IMR-90 (cell line): ENCODE results near the gene ZMYND10. TPM values are rescaled to one million over a fixed set of nuclear protein-coding genes. Genes with fewer than 3 reads are reported as not detected.
A peak's percentile ranks its signal among the peaks of the same experiment; 100 is the strongest.

Experiments
- ATAC-seq: fragments of 200-7000 bp; cut with Tn5 transposase; 2 replicates; pipeline ENCODE4 v1.9.1; 2020; ENCODE audit warnings: low read depth, mild to moderate bottlenecking, moderate library complexity
- BruUV-seq: library from RNA; stranded (reverse); fragments of 400-500 nt; replicated peaks from 2 replicates; lab custom pipeline; 2021; lab: Mats Ljungman, UMichigan
- CTCF ChIA-PET: fragments of 300-600 bp; formaldehyde crosslinking; extraction: SDS; loops from one replicate; lab custom pipeline; 2021; ENCODE audit warnings: antibody characterized with exemption; lab: Yijun Ruan, JAX
- POLR2A ChIA-PET: fragments of 300-600 bp; sonication (Branson Sonifier 250); formaldehyde crosslinking; loops from one replicate; lab custom pipeline; 2022; ENCODE audit warnings: antibody characterized with exemption; ENCODE audit not compliant: unreplicated experiment; lab: Charles Lee
- DNase-seq: peaks from one replicate; pipeline ENCODE4 v3.0.0; 2013
- H2AFZ ChIP-seq: replicated peaks from 2 replicates; pipeline ENCODE3; 2013; ENCODE audit warnings: low read length, mild to moderate bottlenecking; ENCODE audit not compliant: poor library complexity
- H2AK5ac ChIP-seq: 2 replicates; pipeline ENCODE4 v1.6.1; 2013; ENCODE audit warnings: low read depth, low read length, inconsistent platforms
- H2AK9ac ChIP-seq: replicated peaks from 2 replicates; pipeline ENCODE3; 2013; ENCODE audit warnings: mild to moderate bottlenecking, low read depth, low read length, moderate library complexity; ENCODE audit not compliant: poor library complexity
- H2BK120ac ChIP-seq: 2 replicates; pipeline ENCODE4 v1.6.1; 2013; ENCODE audit warnings: low read depth, low read length, inconsistent platforms
- H2BK15ac ChIP-seq: 3 replicates; pipeline ENCODE4 v1.6.1; 2013; ENCODE audit warnings: low read depth, low read length, inconsistent platforms
- H2BK20ac ChIP-seq: 2 replicates; pipeline ENCODE4 v1.6.1; 2013; ENCODE audit warnings: low read depth, mild to moderate bottlenecking, inconsistent platforms, low read length, moderate library complexity
- H2BK5ac ChIP-seq: 2 replicates; pipeline ENCODE4 v1.6.1; 2013; ENCODE audit warnings: mild to moderate bottlenecking, low read depth, low read length, inconsistent platforms; ENCODE audit not compliant: poor library complexity, severe bottlenecking
- H3K14ac ChIP-seq: replicated peaks from 2 replicates; pipeline ENCODE4 v1.6.1; 2013; ENCODE audit warnings: low read depth, low read length, inconsistent platforms
- H3K18ac ChIP-seq: 2 replicates; pipeline ENCODE4 v1.6.1; 2013; ENCODE audit warnings: low read depth, low read length, control low read depth
- H3K23ac ChIP-seq: 2 replicates; pipeline ENCODE4 v1.6.1; 2013; ENCODE audit warnings: low read depth, low read length, inconsistent platforms
- H3K27ac ChIP-seq: 2 replicates; pipeline ENCODE4 v1.5.1; 2013; ENCODE audit warnings: mild to moderate bottlenecking, control low read depth, low read length; ENCODE audit not compliant: insufficient read depth
- H3K27me3 ChIP-seq: 2 replicates; pipeline ENCODE4 v1.6.1; 2013; ENCODE audit warnings: low read length; ENCODE audit not compliant: control insufficient read depth, insufficient read depth
- H3K36me3 ChIP-seq: 2 replicates; pipeline ENCODE4 v1.6.1; 2013; ENCODE audit warnings: low read length, mixed read lengths; ENCODE audit not compliant: control insufficient read depth, insufficient read depth
- H3K4ac ChIP-seq: 2 replicates; pipeline ENCODE4 v1.6.1; 2013; ENCODE audit warnings: low read depth, low read length, inconsistent platforms
- H3K4me1 ChIP-seq: 2 replicates; pipeline ENCODE4 v1.6.1; 2013; ENCODE audit warnings: low read length, mixed read lengths; ENCODE audit not compliant: control insufficient read depth, insufficient read depth
- H3K4me2 ChIP-seq: 2 replicates; pipeline ENCODE4 v1.6.1; 2013; ENCODE audit warnings: low read depth, mild to moderate bottlenecking, control low read depth, low read length, moderate library complexity
- H3K4me3 ChIP-seq: 2 replicates; pipeline ENCODE4 v1.5.1; 2013; ENCODE audit warnings: low read depth, mild to moderate bottlenecking, control low read depth, low read length, moderate library complexity; ENCODE audit not compliant: insufficient read depth
- H3K56ac ChIP-seq: 2 replicates; pipeline ENCODE4 v1.6.1; 2013; ENCODE audit warnings: low read length, inconsistent platforms; ENCODE audit not compliant: insufficient read depth; ENCODE audit errors: extremely low read depth
- H3K79me1 ChIP-seq, 2 experiments: 2 replicates each; pipeline ENCODE4 v1.6.1; 2013; ENCODE audit warnings: low read length in 2 of 2, inconsistent platforms in 1 of 2, low read depth in 1 of 2
- H3K9ac ChIP-seq: 2 replicates; pipeline ENCODE4 v1.6.1; 2013; ENCODE audit warnings: low read depth, low read length, control low read depth
- H3K9me1 ChIP-seq: 2 replicates; pipeline ENCODE4 v1.6.1; 2013; ENCODE audit warnings: low read length, inconsistent platforms; ENCODE audit not compliant: insufficient read depth
- H3K9me3 ChIP-seq: 2 replicates; pipeline ENCODE4 v1.6.1; 2013; ENCODE audit warnings: low read length; ENCODE audit not compliant: control insufficient read depth, insufficient read depth
- H4K20me1 ChIP-seq: 2 replicates; pipeline ENCODE4 v1.6.1; 2013; ENCODE audit warnings: low read length, inconsistent platforms; ENCODE audit not compliant: insufficient read depth
- H4K5ac ChIP-seq: 2 replicates; pipeline ENCODE4 v1.6.1; 2013; ENCODE audit warnings: mild to moderate bottlenecking, low read depth, low read length, control low read depth
- H4K8ac ChIP-seq, 2 experiments: 2 replicates each; pipeline ENCODE4 v1.6.1; 2013; ENCODE audit warnings: low read depth in 2 of 2, low read length in 2 of 2, control low read depth in 1 of 2, inconsistent platforms in 1 of 2
- H4K91ac ChIP-seq: 2 replicates; pipeline ENCODE4 v1.6.1; 2013; ENCODE audit warnings: low read depth, low read length, inconsistent platforms; ENCODE audit not compliant: insufficient read depth
- BHLHE40 ChIP-seq: fragments of 150-350 bp; IDR thresholded peaks from 2 replicates; pipeline ENCODE4 v1.6.1; 2016; ENCODE audit warnings: mild to moderate bottlenecking, low read depth, low read length
- CEBPB ChIP-seq: IDR thresholded peaks from 2 replicates; pipeline ENCODE4 v1.6.1; 2012; ENCODE audit warnings: low read depth, low read length, improper control_type of control experiment
- CHD1 ChIP-seq: IDR thresholded peaks from 2 replicates; pipeline ENCODE4 v1.6.1; 2012; ENCODE audit warnings: low read depth, low read length, improper control_type of control experiment
- CTCF ChIP-seq: conservative IDR thresholded peaks from 2 replicates; pipeline ENCODE4 v1.5.1; 2012; ENCODE audit warnings: mild to moderate bottlenecking, low read depth, low read length, improper control_type of control experiment
- ELK1 ChIP-seq: fragments of 150-350 bp; IDR thresholded peaks from 2 replicates; pipeline ENCODE4 v1.6.1; 2016; ENCODE audit warnings: low read depth, mild to moderate bottlenecking, low read length, moderate library complexity, borderline replicate concordance
- FOS ChIP-seq: fragments of 150-350 bp; IDR thresholded peaks from 2 replicates; pipeline ENCODE4 v1.6.1; 2016; ENCODE audit warnings: low read depth, low read length
- MAFK ChIP-seq: IDR thresholded peaks from 2 replicates; pipeline ENCODE4 v1.6.1; 2012; ENCODE audit warnings: low read depth, low read length, improper control_type of control experiment
- MAZ ChIP-seq: IDR thresholded peaks from 2 replicates; pipeline ENCODE4 v1.6.1; 2012; ENCODE audit warnings: low read depth, mild to moderate bottlenecking, low read length, improper control_type of control experiment, moderate library complexity, borderline replicate concordance
- MXI1 ChIP-seq: IDR thresholded peaks from 2 replicates; pipeline ENCODE4 v1.6.1; 2012; ENCODE audit warnings: low read depth, mild to moderate bottlenecking, low read length, moderate library complexity, borderline replicate concordance
- NFE2L2 ChIP-seq: fragments of 150-350 bp; IDR thresholded peaks from 2 replicates; pipeline ENCODE4 v1.6.1; 2016; ENCODE audit warnings: low read depth, mild to moderate bottlenecking, low read length
- POLR2A ChIP-seq: IDR thresholded peaks from 2 replicates; pipeline ENCODE4 v1.6.1; 2012; ENCODE audit warnings: mild to moderate bottlenecking, low read depth, low read length
- RAD21 ChIP-seq: IDR thresholded peaks from 2 replicates; pipeline ENCODE4 v1.6.1; 2012; ENCODE audit warnings: low read length, improper control_type of control experiment
- RCOR1 ChIP-seq: IDR thresholded peaks from 2 replicates; pipeline ENCODE4 v1.6.1; 2012; ENCODE audit warnings: mild to moderate bottlenecking, low read length, improper control_type of control experiment; ENCODE audit not compliant: insufficient replicate concordance
- RFX5 ChIP-seq: IDR thresholded peaks from 2 replicates; pipeline ENCODE4 v1.8.0; 2012; ENCODE audit warnings: low read depth, mild to moderate bottlenecking, low read length, moderate library complexity
- SMC3 ChIP-seq: fragments of 150-350 bp; IDR thresholded peaks from 2 replicates; pipeline ENCODE4 v1.6.1; 2016; ENCODE audit warnings: low read depth, mild to moderate bottlenecking, antibody characterized with exemption, low read length, moderate library complexity
- USF2 ChIP-seq: fragments of 150-350 bp; IDR thresholded peaks from 2 replicates; pipeline ENCODE4 v1.6.1; 2017; ENCODE audit warnings: mild to moderate bottlenecking, antibody characterized with exemption, low read length, low read depth
- WGBS, 2 experiments: methylation state at CpG; one replicate each; pipeline versions ENCODE4 v1.1.5 to v1.1.7; 2013; ENCODE audit warnings: missing lambda C conversion rate in 2 of 2; ENCODE audit not compliant: insufficient read length in 1 of 2; ENCODE audit errors: extremely low coverage in 2 of 2; 5-methylcytosine and 5-hydroxymethylcytosine counted together
- dilution Hi-C: fragments of 300-500 bp; cut with HindIII; formaldehyde crosslinking; loops from one replicate; pipeline ENCODE4 v1.14.3; 2018; ENCODE audit warnings: low sequenced_read_pairs; ENCODE audit not compliant: unreplicated experiment
- in situ Hi-C: fragments of 300-500 bp; cut with MboI; formaldehyde crosslinking; loops from 3 replicates; pipeline ENCODE4 v1.14.3; 2019; ENCODE audit warnings: low sequenced_read_pairs, inconsistent platforms, mixed read lengths
- intact Hi-C: fragments of 100-400 bp; cut with micrococcal nuclease; formaldehyde crosslinking; loops from 2 replicates; pipeline ENCODE4 v1.10.0; 2022
- polyA plus RNA-seq, 3 experiments: library from polyadenylated mRNA; depleted of rRNA; stranded (reverse); fragments of >200 nt; gene quantifications; 2 replicates each; pipeline ENCODE4 v1.2.3, GENCODE V29; 2012; ENCODE audit warnings: low replicate concordance in 1 of 3
- total RNA-seq: library from RNA; depleted of rRNA; stranded (reverse); fragments of >200 nt; gene quantifications from 2 replicates; pipeline ENCODE4 v1.2.3, GENCODE V29; 2012

Gene ZMYND10
- total and polyA plus RNA-seq, 2 of the 4 experiments (the other 2 are of a cell fraction) = 1.1 to 1.4 TPM

- no peak overlapping the region for H3K23ac ChIP-seq
- H3K9me1 ChIP-seq = 0 out of 2 replicates have a peak, but pooled peaks cover 6% of the 10 kb centered on the region
- no peak overlapping the region for H2BK120ac ChIP-seq
- dilution Hi-C loops = no loop called here
- H3K36me3 ChIP-seq = no peaks in the 10 kb centered on the region
- no TSS peak for BruUV-seq
- H4K20me1 ChIP-seq = no peaks in the 10 kb centered on the region
- H3K18ac ChIP-seq = no peak overlapping the region
- WGBS, 2 experiments = no CpG with 5 or more reads among the region's 5 CpGs
- ATAC-seq (no peak), DNase-seq (no peak)
- H3K56ac ChIP-seq = no peak overlapping the region
- H2BK20ac ChIP-seq = no peak overlapping the region
- H3K9ac ChIP-seq = no peak overlapping the region
- H3K14ac ChIP-seq = no peak overlapping the region
- H3K27me3 ChIP-seq = peaks cover 38% of the 10 kb centered on the region
- in situ Hi-C loops = no loop called here
- no peak overlapping the region for H3K4ac ChIP-seq
- H4K8ac ChIP-seq = no peak overlapping the region
- CTCF ChIA-PET = no interaction called here
- TF ChIP-seq NFE2L2 (no peak), SMC3 (no peak), RFX5 (no peak), USF2 (no peak), RCOR1 (no peak), RAD21 (no peak), CEBPB (no peak), CTCF (no peak), FOS (no peak), BHLHE40 (no peak), MAZ (no peak), MXI1 (no peak), CHD1 (no peak), ELK1 (no peak), MAFK (no peak), POLR2A (no peak)
- peak overlapping the region; percentile 92 for H2AFZ ChIP-seq
- no peak overlapping the region for H4K91ac ChIP-seq
- H3K9me3 ChIP-seq = no peaks in the 10 kb centered on the region
- no peak overlapping the region for H2AK5ac ChIP-seq
- peaks cover 3% of the 10 kb centered on the region; the same call in 1 of the 2 replicates for H3K4me1 ChIP-seq
- no peak overlapping the region for H3K27ac ChIP-seq
- intact Hi-C loops = no loop called here
- H2BK5ac ChIP-seq = no peak overlapping the region
- H2AK9ac ChIP-seq = no peak overlapping the region
- no peak overlapping the region for H3K4me3 ChIP-seq
- no peak overlapping the region for H3K4me2 ChIP-seq
- no peaks in the 10 kb centered on the region for H3K79me1 ChIP-seq
- H2BK15ac ChIP-seq = no peak overlapping the region
- no peak overlapping the region for H4K5ac ChIP-seq
- POLR2A ChIA-PET = no interaction called here
Observed at GRCh38 chr3:50365842-50366220, 20.3 kb upstream of the ZMYND10 start.
